Skin of body (tissue), 2 donors: ENCODE data around the gene WRNIP1. TPM values are rescaled to one million over a fixed set of nuclear protein-coding genes. Genes with fewer than 3 reads are reported as not detected.
A peak's percentile ranks its signal among the peaks of the same experiment; 100 is the strongest.
"Not testable (repeated sequence)": the region's sequence is repeated elsewhere in the genome, so short reads cannot be mapped to it uniquely, and the experiment has no call there.

Experiments
- DNase-seq: peaks from one replicate; lab custom pipeline; 2025; lab: John Stamatoyannopoulos, UW
- total RNA-seq: library from RNA; depleted of rRNA; stranded (reverse); fragments of >200 nt; gene quantifications from one replicate; pipeline ENCODE4 v1.2.3, GENCODE V29; 2014

The WRNIP1 gene
- total RNA-seq, 1 donor from 2014 or later, result 24.8 TPM

DNA sequence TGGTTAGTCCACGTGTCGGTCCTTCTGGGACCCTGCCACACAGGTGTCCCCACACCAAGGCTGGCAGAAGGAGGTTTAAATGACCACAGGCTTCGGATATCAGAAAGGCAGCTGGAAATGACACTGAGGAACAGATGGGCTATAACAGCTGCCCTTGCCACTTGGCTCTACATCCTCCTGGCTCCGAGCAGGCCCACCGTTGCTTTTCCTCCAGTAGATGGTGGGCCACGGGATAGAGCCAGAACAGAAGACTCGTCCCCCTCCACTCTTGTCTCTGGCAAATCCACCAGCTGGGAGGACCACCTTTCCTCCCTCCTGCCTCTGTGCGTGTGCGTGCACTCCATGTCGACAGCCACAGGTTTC lies 17.6 kb downstream of the WRNIP1 start:
- no peak for DNase-seq

DNA sequence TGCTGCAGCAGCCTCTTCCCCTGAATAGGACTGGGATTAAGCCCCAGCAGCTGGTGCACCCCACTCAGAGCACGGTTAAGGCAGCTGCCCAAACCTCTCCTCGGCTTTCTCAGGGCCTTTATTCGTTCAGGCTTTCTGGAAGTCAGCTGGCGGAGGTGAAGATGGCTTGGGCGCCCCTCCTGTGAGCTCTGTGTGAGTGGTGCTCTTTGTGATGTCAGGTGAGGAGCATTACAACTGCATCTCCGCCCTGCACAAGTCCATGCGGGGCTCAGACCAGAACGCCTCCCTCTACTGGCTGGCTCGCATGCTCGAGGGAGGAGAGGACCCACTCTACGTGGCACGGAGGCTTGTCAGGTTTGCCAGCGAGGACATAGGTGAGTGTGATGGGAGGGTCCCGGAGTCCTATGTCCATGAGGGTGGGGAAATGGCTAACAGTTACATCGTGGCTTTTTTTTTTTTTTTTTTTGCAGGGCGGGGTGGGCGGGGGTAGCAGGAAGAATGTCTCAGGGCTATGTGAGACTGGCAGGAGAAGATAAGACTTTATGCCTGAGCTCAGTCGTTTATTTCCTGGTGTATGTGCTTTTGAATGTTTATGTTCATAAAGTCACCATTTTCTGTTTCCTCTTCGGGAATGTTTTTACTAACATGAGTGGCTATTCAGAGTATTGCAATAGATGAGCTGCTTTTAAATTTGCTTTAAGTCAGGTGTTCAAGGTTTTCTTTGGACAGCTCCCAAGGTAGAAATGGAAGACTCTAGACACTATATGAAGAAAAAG lies 18.2 kb downstream of the WRNIP1 start:
- DNase-seq, result no peak

DNA sequence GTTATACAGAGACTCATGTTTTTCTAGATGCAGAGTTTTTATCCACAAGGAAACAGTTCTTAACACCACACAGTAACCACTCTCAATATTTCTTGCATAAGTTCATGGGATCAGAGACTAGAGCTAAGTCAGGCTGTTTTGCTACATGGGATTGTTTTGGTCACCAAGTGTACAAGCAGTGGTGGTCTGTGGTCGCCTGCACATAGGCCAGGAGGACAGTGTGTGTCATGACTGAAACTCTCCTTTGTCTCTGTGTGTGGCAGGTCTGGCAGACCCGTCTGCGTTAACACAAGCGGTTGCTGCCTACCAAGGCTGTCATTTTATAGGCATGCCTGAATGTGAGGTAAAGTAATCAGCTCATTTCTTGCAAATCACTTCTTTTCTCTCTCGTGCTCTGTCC lies 18.9 kb downstream of the WRNIP1 start:
- no peak for DNase-seq

GRCh38 chr6:2784930-2785329 lies 19.7 kb downstream of the WRNIP1 start:
- no peak for DNase-seq

DNA sequence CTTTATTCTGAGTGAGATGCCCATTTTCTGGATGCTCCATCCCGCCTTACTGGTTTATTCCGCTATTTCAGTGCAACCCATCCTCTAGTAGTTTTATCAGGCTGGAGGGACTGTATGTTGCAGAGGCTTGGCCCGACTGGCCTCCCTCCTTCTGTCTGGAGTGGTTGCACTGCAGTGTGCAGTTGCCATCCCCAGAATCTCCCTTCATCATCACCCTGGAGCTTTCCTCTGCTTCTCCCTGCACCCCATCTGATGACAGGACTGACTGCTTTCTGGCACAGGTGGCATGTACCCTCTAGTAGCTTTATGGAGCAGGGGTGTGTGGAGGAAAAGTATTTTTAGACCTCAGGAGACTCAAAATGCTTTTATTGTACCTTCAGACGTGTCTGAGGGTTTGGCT lies 21.1 kb downstream of the WRNIP1 start:
- DNase-seq, result no peak

DNA sequence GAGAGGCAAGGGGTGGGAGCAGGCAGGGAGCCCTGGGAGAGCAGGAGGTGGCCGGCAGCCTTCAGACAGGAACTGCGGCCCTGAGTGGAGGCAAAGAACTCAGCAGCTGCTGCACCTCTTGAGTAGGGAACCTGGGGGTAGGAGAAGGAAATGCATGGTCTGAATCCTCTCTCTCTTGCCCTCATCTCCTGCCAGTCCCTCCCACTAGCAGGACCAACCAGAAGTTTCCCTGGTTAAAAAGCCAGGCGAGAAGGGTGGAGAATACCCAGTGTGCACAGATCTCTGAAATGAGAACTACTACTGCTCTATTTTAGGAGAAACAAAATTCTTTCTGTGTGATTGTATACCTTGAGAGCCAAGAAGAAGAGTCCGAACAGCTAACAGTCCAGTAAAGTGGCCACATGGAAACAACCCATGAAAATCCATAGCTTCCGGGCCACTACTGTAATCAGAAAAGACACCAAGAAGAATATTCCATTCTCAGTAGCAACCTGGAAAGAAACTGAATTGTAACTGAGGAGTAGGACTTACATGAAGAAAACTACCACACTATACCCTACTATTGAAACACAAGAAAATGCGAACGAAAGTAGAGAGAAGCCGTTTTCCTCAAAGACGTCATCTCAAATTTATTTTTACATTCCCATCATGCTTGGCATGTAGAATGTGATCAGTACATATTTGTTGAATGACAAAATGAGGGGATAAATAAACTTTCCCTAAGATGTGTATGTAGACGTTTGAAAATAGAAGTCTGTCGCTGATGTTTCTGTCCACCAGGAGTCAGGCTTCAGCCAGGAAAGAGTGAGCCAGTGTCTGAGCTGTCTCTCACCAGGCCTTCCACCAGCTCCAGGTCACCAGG lies 25.6 kb downstream of the WRNIP1 start:
- DNase-seq, result peak; percentile 52

DNA sequence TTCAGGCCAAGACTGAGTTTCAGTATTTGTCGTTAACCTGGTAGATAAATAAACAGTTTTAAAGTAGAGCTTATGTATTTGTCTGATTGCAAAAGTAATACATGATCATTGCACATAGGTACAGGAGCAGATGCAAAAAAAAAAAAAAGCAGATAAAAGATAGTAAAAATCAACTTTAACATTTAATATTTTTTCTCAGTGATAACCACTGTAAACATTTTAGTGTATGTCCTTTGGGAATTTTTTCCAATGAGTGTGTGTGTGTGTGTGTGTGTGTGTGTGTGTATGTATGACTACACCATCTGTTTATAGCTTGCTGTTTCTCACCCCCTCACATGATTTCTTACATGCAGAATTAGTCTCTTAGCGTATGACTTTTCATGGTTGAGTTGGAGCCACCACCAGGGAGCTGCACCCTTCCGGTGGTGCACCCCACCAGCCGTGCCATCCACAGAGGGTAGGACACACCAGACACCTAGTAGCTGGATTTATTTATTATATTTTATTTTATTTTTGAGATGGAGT lies 26.3 kb downstream of the WRNIP1 start:
- DNase-seq, result no peak

DNA sequence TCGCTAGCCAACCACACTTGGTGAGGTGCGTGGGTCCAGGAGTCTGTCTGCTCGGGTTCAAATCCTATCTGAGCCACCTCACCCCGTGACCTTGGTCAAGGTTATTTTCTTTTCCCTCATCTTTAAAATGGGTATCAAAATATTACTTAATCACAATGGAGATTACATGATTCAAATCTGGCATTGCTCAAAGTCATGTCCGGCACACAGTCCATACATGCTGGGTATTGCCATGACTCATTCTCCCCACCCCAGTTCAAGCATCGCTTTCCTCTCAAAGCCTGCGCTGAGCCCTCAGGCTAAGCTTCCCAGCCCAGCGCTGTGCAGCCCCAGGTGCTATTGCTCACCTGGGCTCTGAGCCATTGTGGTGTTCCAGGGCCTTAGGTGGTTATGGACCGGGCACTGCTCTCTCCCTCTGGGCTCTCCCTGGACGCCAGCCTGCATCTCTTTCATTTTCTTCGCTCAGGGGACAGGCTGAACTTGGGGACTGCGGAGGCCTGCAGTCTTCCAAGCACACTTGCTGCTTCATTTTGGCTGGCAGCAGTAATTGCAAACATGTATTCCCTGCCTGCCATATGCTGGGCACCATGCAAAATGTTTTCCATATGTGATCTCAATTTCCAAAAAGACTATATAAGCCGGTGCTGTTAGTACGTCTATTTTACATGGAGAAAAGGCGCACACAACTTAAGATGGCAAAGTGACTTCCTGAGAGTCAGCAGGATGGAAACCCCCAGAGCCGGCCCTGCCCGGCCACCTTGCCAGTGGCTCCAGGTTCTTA lies 27.3 kb downstream of the WRNIP1 start:
- no peak for DNase-seq

DNA sequence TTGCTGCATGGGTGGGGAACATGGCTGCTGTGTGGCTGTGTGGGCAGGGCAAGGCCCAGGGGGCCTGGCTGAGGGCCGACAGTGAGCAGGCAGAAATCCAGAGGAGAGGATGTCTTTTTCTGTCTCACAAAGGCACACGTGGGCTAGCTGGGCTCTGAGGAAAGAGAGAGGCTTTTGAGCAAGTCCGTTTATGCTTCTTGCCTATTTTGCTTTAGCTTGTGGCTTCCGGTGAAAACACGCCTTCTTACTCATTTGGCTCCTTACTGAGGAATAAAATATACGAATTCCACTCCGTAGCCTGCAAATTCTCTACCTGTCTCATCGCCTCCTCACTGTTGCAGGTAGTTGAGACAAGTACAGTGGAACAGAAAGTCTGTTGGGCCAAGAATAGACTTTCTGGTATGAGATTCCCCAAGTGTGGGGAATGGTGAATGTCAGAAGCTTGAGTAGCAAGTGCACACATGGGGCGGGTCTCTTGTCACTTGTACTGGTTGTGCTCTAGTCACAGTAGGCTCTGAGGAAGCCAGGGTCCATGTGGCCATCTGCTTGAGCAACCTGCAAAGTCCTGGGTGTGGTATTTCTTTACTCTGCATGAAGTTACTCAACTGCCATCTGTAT lies 28.4 kb downstream of the WRNIP1 start:
- DNase-seq, result no peak

DNA sequence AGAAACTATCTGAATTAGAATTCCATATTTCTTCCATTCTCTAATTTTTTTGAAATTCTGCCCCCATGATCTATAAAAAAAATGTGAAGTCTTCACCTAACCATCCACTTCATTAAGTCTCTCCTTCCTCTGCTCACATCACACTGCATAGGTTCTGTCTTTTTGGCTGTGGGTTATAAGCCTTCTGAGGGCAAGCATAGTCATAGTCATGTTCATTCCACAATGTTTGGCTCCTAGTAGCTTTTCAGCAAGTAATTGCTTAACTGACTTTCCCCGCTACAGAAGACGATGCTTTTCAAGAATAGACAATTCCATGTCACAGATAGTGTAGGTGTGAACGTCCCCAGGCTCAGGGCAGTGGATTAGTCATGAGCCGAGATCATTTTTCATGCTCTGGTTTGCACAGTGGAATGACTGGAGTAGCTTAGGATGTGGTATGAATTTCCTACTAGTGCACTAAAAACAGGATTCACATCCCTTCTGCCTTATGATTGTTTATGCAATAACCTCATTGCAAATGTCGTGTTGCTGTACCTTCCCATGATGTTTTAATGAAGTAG lies 29.1 kb downstream of the WRNIP1 start:
- DNase-seq, result no peak

GRCh38 chr6:2795162-2795561 lies 30.0 kb downstream of the WRNIP1 start:
- DNase-seq, result no peak

DNA sequence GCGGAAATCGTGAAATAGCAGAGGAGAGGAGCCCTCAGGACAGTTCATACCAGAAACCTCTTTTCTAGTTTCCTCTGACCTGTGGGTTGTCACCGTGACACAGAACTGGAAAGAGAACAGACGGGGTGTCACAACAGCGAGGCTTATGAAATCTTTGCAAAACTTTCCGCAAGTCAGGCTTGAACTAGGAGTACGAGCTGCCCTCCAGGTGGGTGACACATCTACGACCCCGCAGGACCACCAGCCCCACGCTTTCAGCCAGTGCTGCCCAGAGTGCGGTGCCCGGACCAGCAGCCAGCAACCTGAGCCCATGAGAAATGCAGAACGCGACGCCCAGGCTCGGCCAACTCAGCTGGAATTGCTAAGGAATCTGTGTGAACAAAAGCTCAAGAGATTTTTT lies 30.8 kb downstream of the WRNIP1 start:
- DNase-seq, result no peak

DNA sequence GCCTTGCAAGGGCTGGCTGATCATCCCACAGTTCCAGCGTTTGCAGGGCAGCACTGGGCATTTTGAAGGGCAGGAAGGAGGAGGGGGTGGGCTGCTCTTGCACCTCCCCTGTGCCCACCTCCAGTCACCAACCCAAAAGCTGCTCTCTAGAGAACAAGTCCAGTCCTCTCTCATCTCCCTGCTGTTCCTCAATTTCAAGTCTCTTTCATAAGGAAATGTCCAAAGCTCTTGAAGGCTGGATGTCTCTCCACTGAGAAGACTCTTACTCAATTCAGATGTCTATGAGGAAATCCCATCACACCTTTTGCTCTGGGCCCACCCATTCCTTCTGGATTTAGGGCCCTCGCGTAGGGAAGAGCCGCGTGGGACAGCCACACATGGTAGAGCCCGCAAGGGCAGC lies 31.7 kb downstream of the WRNIP1 start:
- DNase-seq, result no peak

GRCh38 chr6:2797564-2798031 lies 32.4 kb downstream of the WRNIP1 start:
- DNase-seq, result no peak

- DNase-seq, result no peak
Observed at GRCh38 chr6:2798586-2799134, 33.5 kb downstream of the WRNIP1 start.

- DNase-seq, result no peak
Observed at GRCh38 chr6:2799936-2800527, 34.8 kb downstream of the WRNIP1 start.

- no peak for DNase-seq
Observed at GRCh38 chr6:2800552-2801316, 35.5 kb downstream of the WRNIP1 start.

DNA sequence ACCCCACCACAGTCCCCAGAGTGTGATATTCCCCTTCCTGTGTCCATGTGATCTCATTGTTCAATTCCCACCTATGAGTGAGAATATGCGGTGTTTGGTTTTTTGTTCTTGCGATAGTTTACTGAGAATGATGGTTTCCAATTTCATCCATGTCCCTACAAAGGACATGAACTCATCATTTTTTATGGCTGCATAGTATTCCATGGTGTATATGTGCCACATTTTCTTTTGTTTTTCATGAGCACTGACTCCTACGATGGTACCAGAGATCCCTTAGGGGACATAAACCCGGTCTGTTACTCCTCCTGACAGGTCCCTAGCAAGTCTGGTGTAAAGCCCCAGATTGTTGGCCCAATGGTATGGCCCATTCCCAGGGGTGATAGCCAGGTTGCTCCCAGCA lies 36.5 kb downstream of the WRNIP1 start:
- not testable (repeated sequence) for DNase-seq

DNA sequence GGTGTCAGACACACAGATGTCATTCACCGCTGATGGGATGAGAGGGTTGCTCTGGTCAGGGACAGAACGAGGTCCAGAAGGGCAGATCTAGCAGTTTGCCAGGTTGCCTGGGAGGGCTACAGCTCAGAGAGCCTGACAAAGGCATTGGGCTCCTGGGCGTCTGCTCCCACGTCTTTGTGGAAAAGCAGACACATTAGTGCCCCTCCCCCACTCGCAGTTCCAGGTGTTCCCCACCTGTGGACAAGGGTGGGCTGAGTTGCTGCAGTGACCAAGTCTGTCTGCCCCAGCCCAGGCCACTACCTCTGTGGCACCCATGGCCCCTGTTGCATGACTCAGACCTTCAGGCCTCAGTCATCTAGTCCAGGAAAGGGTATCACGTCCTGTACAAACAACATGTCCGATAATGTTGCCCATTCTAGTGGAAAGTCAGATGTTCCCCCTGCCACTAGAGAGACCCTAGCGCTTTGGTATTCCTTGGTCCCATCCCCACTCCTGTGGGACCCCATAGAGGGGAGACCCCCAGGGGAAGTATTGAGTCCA lies 37.4 kb downstream of the WRNIP1 start:
- no peak for DNase-seq
